ENCODE measurements around the gene CDH4.

DNA sequence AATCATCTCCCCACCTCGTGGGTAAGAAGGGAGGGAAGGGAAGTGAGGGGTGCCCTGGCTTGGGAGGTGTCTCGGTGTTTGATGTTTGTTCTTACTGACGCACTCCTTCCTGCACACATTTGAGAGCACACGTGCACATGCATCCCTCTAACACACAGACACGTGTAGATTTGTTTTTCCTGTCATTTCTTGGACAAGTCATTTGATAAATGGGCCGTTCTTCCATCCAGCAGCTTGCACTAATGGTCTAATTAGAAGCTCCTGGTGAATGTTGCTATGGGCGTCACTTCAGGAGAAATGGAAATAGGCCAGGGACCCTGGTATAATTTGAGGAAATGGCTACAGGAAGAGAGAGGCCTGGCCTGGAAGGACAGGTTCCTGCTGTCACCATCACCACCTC lies 352.5 kb downstream of the CDH4 start:
- TF ChIP-seq, protein P1, sequence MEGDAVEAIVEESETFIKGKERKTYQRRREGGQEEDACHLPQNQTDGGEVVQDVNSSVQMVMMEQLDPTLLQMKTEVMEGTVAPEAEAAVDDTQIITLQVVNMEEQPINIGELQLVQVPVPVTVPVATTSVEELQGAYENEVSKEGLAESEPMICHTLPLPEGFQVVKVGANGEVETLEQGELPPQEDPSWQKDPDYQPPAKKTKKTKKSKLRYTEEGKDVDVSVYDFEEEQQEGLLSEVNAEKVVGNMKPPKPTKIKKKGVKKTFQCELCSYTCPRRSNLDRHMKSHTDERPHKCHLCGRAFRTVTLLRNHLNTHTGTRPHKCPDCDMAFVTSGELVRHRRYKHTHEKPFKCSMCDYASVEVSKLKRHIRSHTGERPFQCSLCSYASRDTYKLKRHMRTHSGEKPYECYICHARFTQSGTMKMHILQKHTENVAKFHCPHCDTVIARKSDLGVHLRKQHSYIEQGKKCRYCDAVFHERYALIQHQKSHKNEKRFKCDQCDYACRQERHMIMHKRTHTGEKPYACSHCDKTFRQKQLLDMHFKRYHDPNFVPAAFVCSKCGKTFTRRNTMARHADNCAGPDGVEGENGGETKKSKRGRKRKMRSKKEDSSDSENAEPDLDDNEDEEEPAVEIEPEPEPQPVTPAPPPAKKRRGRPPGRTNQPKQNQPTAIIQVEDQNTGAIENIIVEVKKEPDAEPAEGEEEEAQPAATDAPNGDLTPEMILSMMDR (IDR thresholded peaks at IDR 0.05) = no peak
- no peak for TF ChIP-seq POLR2A (IDR thresholded peaks at IDR 0.05)
